ENCODE data around the gene IL4I1. TPM values are rescaled to one million over a fixed set of nuclear protein-coding genes. Genes with fewer than 3 reads are reported as not detected.

The IL4I1 gene
- total and polyA plus RNA-seq, 4 donors: 0.08 to 0.75 (median 0.23) TPM

GRCh38 chr19:49915271-49915670, 18.6 kb upstream of the IL4I1 start:
- Histone ChIP-seq H3K36me3 (ENCODE audit: control insufficient read depth in 4 of 4, insufficient read depth in 3 of 4, low read depth in 1 of 4, low read length in 3 of 4) (peaks cover 0 to 5% (median 3%) of the 10 kb centered on the region in 4 donors), H3K27me3 (ENCODE audit: control insufficient read depth in 4 of 4, insufficient read depth in 4 of 4, low read length in 3 of 4) (no peaks in the 10 kb centered on the region), H3K4me3 (ENCODE audit: low read depth in 1 of 3, low read length in 3 of 3) (no peak overlapping the region), H3K9ac (ENCODE audit: low read depth in 1 of 2, low read length in 2 of 2) (no peak overlapping the region), H3K4me1 (ENCODE audit: control insufficient read depth in 4 of 4, insufficient read depth in 4 of 4, low read length in 3 of 4) (peaks cover 2 to 34% (median 14%) of the 10 kb centered on the region in 4 donors), H3K27ac (ENCODE audit: low read depth in 1 of 2, low read length in 2 of 2) (no peak overlapping the region), H3K9me3 (ENCODE audit: control insufficient read depth in 4 of 4, low read length in 3 of 4) (no peaks in the 10 kb centered on the region)
- 98% methylated on average over 6 of the region's 6 CpGs for WGBS
- DNase-seq (ENCODE audit: low spot score): no peak
- TF ChIP-seq HNF4A (conservative IDR thresholded peaks at IDR 0.05): peak in 1 of 2 donors; percentile 37
- TF ChIP-seq HNF4G (IDR thresholded peaks at IDR 0.05): no peak

GRCh38 chr19:49913720-49914119, 17.0 kb upstream of the IL4I1 start:
- WGBS: 96% methylated on average over 10 of the region's 10 CpGs
- H3K9me3 ChIP-seq (ENCODE audit: control insufficient read depth in 4 of 4, low read length in 3 of 4): no peaks in the 10 kb centered on the region
- H3K4me3 ChIP-seq (ENCODE audit: low read depth in 1 of 3, low read length in 3 of 3): no peak overlapping the region
- H3K36me3 ChIP-seq (ENCODE audit: control insufficient read depth in 4 of 4, insufficient read depth in 3 of 4, low read depth in 1 of 4, low read length in 3 of 4): peaks cover 2 to 18% (median 9%) of the 10 kb centered on the region in 4 donors
- DNase-seq (ENCODE audit: low spot score): no peak
- TF ChIP-seq SP1 (IDR thresholded peaks at IDR 0.05): no peak
- TF ChIP-seq ZBTB33 (IDR thresholded peaks at IDR 0.05): no peak
- TF ChIP-seq RAD21 (IDR thresholded peaks at IDR 0.05): no peak
- TF ChIP-seq FOXA2 (IDR thresholded peaks at IDR 0.05): no peak
- no peak for TF ChIP-seq REST (IDR thresholded peaks at IDR 0.05)
- TF ChIP-seq NR2F2 (IDR thresholded peaks at IDR 0.05): no peak
- no peak for TF ChIP-seq CTCF (IDR thresholded peaks at IDR 0.05; ENCODE audit: low read depth, low read length, missing input control)
- TF ChIP-seq FOXA1 (IDR thresholded peaks at IDR 0.05): no peak
- TF ChIP-seq HNF4A (conservative IDR thresholded peaks at IDR 0.05): no peak
- no peak for TF ChIP-seq TAF1 (conservative IDR thresholded peaks at IDR 0.05)
- TF ChIP-seq, protein P1, sequence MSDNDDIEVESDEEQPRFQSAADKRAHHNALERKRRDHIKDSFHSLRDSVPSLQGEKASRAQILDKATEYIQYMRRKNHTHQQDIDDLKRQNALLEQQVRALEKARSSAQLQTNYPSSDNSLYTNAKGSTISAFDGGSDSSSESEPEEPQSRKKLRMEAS (IDR thresholded peaks at IDR 0.05): no peak
- no peak for TF ChIP-seq YY1 (IDR thresholded peaks at IDR 0.05)
- no peak overlapping the region for H3K27ac ChIP-seq (ENCODE audit: low read depth in 1 of 2, low read length in 2 of 2)
- H3K9ac ChIP-seq (ENCODE audit: low read depth in 1 of 2, low read length in 2 of 2): no peak overlapping the region
- H3K4me1 ChIP-seq (ENCODE audit: control insufficient read depth in 4 of 4, insufficient read depth in 4 of 4, low read length in 3 of 4): peaks cover 0 to 29% (median 13%) of the 10 kb centered on the region in 4 donors
- no peaks in the 10 kb centered on the region for H3K27me3 ChIP-seq (ENCODE audit: control insufficient read depth in 4 of 4, insufficient read depth in 4 of 4, low read length in 3 of 4)

All from liver (tissue), 9 donors.